B cell (primary cell): ENCODE results near the gene TMEM87A.
"Not testable (repeated sequence)": the region's sequence is repeated elsewhere in the genome, so short reads cannot be mapped to it uniquely, and the experiment has no call there.

Experiments used
- EZH2 ChIP-seq: IDR thresholded peaks from 2 replicates; pipeline ENCODE4 v1.6.1; 2012; ENCODE audit warnings: borderline replicate concordance, low read depth, mild to moderate bottlenecking, moderate library complexity, low read length; ENCODE audit not compliant: insufficient read depth, poor library complexity, severe bottlenecking
- TF ChIP-seq, protein P1 (sequence below): fragments of 200-600 bp; IDR thresholded peaks from one replicate; pipeline ENCODE4 v1.8.0; 2022; ENCODE audit warnings: antibody characterized with exemption, mild to moderate bottlenecking

DNA sequence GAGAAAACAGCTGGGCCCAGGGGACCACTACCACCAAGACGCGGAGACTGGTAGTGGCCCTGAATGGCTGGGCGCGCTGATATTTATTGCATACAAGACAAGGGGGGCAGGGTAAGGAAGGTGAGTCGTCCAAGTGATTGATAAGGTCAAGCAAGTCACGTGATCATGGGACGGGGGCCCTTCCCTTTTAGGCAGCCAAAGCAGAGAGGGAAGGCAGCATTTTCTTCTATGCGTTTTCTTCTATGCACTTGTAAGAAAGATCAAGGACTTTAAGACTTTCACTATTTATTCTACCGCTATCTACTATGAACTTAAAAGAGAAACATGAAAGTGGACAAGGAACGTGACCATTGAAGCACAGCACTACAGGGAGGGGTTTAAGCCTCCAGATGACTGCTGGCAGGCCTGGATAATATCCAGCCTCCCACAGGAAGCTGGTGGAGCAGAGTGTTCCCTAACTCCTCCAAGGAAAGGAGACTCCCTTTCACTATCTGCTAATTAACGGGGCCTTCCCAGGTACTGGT lies 43.1 kb upstream of the TMEM87A start:
- TF ChIP-seq, protein P1, sequence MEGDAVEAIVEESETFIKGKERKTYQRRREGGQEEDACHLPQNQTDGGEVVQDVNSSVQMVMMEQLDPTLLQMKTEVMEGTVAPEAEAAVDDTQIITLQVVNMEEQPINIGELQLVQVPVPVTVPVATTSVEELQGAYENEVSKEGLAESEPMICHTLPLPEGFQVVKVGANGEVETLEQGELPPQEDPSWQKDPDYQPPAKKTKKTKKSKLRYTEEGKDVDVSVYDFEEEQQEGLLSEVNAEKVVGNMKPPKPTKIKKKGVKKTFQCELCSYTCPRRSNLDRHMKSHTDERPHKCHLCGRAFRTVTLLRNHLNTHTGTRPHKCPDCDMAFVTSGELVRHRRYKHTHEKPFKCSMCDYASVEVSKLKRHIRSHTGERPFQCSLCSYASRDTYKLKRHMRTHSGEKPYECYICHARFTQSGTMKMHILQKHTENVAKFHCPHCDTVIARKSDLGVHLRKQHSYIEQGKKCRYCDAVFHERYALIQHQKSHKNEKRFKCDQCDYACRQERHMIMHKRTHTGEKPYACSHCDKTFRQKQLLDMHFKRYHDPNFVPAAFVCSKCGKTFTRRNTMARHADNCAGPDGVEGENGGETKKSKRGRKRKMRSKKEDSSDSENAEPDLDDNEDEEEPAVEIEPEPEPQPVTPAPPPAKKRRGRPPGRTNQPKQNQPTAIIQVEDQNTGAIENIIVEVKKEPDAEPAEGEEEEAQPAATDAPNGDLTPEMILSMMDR = not testable (repeated sequence)
- not testable (repeated sequence) for TF ChIP-seq EZH2
